PFSK-1 (cell line): ENCODE results near the gene CSRNP2.

Experiments
- FOXP2 ChIP-seq: optimal IDR thresholded peaks from 2 replicates; pipeline ENCODE3; 2011; ENCODE audit warnings: borderline replicate concordance, control low read depth, inconsistent platforms; ENCODE audit not compliant: insufficient read depth; ENCODE audit errors: extremely low read length, extremely low read depth
- POLR2AphosphoS5 ChIP-seq: IDR thresholded peaks from 2 replicates; pipeline ENCODE4 v1.6.1; 2012; ENCODE audit warnings: low read depth, mild to moderate bottlenecking, control low read depth, low read length, moderate library complexity
- SIN3A ChIP-seq: IDR thresholded peaks from 2 replicates; pipeline ENCODE4 v1.6.1; 2012; ENCODE audit warnings: mild to moderate bottlenecking, low read length, moderate library complexity, borderline replicate concordance; ENCODE audit not compliant: insufficient read depth
- TAF1 ChIP-seq: IDR thresholded peaks from 2 replicates; pipeline ENCODE4 v1.6.1; 2012; ENCODE audit warnings: low read length, control low read depth, borderline replicate concordance; ENCODE audit not compliant: insufficient read depth
- TF ChIP-seq, protein P1 (sequence below), 2 experiments: IDR thresholded peaks; 2 replicates each; pipeline versions ENCODE4 v1.6.1 to v1.8.0; 2011 to 2012; ENCODE audit warnings: low read depth in 2 of 2, low read length in 2 of 2, control low read depth in 1 of 2, inconsistent platforms in 1 of 2, mild to moderate bottlenecking in 1 of 2, moderate library complexity in 1 of 2; ENCODE audit not compliant: insufficient read depth in 1 of 2

Gene CSRNP2

DNA sequence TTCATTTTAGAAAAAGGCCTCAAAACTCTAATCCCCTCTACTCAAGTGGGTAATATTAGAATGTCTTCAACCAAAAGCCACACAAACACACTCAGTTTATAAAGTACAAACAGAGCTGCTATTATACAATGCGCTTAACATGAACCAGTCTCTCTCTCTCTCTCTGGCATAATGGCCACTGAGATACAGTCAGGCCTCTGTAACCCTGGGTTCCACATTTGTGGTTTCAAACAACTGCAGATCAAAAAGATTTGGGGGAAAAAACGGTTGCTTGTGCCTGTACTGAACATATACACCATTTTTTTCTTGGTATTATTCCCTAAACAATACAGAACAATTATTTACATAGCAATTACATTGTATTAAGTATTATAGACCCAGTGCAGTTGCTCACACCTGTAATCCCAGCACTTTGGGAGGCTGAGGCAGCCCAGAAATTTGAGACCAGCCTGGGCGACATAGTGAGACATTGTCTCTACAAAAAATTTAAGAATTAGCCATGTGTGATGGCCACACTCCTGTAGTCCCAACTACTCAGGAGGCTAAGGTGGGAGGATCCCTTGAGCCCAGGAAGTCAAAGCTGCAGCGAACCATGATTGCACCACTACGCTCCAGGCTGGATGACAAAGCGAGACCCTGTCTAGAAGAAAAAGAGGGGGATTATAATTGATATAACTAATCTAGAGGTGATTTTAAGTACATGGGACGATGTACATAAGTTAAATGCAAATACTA, 62.8 kb downstream of the CSRNP2 start:
- TF ChIP-seq FOXP2 = no peak
- TF ChIP-seq TAF1 = no peak
- TF ChIP-seq SIN3A = no peak
- TF ChIP-seq POLR2AphosphoS5 = no peak
- TF ChIP-seq, protein P1, sequence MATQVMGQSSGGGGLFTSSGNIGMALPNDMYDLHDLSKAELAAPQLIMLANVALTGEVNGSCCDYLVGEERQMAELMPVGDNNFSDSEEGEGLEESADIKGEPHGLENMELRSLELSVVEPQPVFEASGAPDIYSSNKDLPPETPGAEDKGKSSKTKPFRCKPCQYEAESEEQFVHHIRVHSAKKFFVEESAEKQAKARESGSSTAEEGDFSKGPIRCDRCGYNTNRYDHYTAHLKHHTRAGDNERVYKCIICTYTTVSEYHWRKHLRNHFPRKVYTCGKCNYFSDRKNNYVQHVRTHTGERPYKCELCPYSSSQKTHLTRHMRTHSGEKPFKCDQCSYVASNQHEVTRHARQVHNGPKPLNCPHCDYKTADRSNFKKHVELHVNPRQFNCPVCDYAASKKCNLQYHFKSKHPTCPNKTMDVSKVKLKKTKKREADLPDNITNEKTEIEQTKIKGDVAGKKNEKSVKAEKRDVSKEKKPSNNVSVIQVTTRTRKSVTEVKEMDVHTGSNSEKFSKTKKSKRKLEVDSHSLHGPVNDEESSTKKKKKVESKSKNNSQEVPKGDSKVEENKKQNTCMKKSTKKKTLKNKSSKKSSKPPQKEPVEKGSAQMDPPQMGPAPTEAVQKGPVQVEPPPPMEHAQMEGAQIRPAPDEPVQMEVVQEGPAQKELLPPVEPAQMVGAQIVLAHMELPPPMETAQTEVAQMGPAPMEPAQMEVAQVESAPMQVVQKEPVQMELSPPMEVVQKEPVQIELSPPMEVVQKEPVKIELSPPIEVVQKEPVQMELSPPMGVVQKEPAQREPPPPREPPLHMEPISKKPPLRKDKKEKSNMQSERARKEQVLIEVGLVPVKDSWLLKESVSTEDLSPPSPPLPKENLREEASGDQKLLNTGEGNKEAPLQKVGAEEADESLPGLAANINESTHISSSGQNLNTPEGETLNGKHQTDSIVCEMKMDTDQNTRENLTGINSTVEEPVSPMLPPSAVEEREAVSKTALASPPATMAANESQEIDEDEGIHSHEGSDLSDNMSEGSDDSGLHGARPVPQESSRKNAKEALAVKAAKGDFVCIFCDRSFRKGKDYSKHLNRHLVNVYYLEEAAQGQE (IDR thresholded peaks at IDR 0.05; ENCODE audit: insufficient read depth in 1 of 2, low read depth in 2 of 2, low read length in 2 of 2) = no peak

DNA sequence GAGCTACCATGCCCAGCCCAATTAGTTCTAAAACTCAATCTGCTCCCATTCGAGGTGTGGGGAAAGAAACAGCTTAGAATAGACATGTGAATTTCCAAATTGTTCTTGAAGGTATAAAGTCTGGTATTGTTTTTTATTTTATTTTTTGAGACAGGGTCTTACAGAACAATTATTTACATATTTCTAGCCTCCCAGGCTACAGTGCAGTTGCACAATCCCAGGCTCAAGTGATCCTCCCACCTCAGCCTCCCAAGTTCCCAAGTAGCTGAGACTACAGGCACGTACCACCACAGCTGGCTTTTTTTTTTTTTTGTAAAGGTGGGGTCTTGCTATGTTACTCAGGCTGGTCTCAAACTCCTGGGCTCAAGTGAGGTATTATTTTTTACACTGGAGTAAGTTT, 63.5 kb downstream of the CSRNP2 start:
- no peak for TF ChIP-seq POLR2AphosphoS5
- TF ChIP-seq SIN3A = no peak
- no peak for TF ChIP-seq TAF1
- TF ChIP-seq, protein P1 (IDR thresholded peaks at IDR 0.05; ENCODE audit: insufficient read depth in 1 of 2, low read depth in 2 of 2, low read length in 2 of 2) = no peak

DNA sequence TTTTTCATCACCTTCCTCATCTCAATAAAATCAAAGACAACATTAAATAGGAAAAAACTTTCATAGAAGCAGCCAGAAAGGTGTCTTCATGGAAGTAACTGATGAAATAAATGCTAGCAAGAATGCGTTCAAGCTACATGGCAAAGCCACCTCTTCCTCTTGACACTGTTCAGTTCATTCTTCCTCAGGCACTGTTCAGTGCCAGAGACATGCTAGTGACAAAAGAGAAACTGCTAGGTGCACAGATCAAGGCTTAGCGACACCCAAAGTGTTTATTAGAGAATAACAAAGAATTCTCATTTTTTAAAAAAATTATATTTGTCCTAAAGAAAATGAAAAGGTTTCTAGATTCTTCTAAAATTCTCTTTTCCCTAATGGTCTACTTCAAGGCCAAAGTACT, 64.4 kb downstream of the CSRNP2 start:
- TF ChIP-seq POLR2AphosphoS5 (no peak), TAF1 (no peak), SIN3A (no peak), FOXP2 (no peak)
- TF ChIP-seq, protein P1 (IDR thresholded peaks at IDR 0.05; ENCODE audit: insufficient read depth in 1 of 2, low read depth in 2 of 2, low read length in 2 of 2) = no peak

DNA sequence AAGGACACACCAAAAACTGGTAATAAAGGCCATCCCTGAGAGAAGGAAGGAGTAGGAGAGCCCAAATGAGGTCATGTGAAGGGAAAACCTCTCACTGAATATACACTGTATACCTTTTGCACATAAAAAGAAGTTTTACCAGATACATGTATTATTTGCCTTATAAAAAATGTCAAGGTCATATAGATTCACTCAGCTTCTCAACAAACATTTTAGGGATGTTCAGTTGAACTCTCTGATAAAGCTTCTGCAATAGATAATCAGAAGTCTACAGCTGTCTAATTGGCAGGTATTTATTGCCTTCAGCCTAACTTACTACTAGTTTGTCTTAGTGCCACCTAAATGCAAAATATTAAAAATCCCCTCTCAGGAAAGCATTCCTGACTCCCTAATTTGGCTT, 65.9 kb downstream of the CSRNP2 start:
- TF ChIP-seq POLR2AphosphoS5 (no peak), FOXP2 (no peak), TAF1 (no peak), SIN3A (no peak)
- TF ChIP-seq, protein P1 (IDR thresholded peaks at IDR 0.05; ENCODE audit: insufficient read depth in 1 of 2, low read depth in 2 of 2, low read length in 2 of 2) = no peak
